HG03103 (cell line): Measurements from ENCODE around the gene ANO6.
"Not testable (repeated sequence)": the region's sequence is repeated elsewhere in the genome, so short reads cannot be mapped to it uniquely, and the experiment has no call there.

Source experiments
- ATAC-seq: cut with Tn5 transposase; IDR thresholded peaks from one replicate; pipeline ENCODE4 v1.9.1; 2021; ENCODE audit warnings: low read depth; ENCODE audit not compliant: unreplicated experiment

The ANO6 gene

DNA sequence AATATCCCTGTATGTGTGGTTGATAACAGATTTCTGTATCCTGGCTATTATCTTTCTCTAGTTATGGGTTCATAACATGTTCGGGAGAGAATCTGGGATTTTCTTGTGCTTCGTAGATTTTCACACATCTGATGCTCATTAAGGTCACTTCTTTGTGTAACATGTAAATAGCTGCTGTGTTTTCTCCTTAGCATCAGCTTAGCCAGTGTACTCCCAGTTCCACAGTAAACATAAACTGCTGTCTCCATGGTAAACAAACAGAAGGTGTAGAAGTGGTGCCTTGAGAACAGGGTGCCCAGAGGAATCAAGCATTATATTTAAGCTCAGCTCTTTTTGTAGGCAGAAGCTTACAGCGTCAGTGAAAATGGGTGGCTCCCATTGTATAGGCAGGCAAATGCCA, 88.0 kb downstream of the ANO6 start:
- no peak for ATAC-seq

DNA sequence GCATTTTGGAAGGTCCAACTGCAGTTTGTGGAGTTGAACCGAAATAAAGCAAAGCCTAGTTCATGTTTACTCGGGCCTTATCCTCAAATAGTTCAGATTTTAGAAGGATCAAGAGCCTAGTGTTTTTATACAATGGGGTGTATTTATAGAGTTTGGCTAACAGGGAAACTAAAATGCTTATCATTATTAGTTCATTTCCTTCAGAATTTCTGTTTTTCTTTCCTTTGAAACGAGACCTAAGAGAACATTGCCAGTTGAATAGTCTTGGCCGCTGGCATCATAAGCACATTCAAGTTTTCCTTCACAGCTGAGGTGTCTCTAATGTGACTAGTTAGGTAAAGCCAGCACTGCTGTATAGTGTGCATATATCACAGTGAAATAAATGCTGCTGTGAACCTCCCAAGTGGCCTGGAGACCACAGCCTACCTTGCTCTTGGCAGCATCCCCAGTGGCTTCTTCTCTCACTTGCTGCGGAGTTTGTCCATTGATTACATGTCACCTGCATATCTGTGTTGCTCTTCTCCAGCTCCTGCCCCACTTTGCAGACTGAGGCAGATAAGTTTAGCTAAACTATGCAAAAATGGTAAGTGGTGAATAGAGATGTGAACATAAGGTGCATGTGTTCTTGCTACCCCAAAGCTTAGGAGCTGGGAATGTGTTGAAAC, 88.8 kb downstream of the ANO6 start:
- no peak for ATAC-seq

DNA sequence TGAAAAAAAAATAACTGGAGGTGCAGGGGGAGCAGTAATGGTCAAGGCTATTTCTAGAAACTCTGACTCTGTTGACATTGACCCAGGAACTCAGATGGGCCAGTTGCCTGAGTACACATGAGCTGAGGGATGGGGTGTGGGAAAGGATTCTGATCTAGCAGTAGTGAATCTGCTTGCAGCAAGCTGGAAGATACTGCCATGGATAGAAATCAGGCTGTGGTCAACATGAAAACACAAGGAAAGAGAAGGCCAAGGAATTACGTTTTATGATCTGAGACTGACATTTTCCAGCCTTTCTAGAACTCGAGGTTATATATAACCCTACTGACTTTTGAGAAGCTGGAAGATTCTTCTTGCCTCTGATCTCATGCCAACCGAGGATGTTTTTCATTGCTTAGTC, 90.0 kb downstream of the ANO6 start:
- ATAC-seq, result no peak

DNA sequence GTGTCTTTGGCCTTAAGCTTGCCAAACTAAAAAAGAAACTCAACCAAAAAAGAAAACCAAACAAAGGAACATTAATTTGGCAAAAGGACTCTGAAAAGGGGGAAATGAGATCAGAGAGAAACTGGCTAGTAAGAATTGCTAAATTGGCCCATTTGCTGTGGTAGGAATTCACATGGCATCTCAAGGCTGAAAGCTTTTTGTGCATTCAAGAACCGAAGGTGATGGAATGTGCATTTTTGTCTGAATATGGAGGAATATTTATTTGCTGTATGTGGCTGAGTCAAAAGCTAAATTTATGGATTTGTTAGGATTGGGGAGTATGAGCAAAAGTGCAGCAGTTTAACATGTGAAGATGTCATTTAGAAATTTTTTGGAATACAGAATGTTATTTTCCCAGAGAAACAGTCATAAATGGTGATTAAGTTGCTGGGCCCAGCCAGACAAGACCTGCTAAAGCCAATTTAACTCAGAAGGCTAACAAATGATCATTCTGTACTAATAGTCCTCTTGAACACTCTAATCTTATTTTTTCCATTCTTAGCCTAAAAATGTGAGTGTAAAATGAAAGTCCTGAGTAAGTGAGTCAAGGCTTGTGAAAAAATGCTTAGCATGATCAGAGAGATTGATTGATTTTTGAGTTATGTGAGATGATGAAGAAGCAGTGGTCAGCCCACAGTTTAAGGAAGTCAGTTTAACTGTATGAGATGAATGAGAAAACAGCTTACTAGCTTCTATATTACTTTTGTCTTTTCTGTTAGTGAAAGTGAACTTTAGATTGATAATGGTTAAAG, 94.1 kb downstream of the ANO6 start:
- ATAC-seq, result no peak

DNA sequence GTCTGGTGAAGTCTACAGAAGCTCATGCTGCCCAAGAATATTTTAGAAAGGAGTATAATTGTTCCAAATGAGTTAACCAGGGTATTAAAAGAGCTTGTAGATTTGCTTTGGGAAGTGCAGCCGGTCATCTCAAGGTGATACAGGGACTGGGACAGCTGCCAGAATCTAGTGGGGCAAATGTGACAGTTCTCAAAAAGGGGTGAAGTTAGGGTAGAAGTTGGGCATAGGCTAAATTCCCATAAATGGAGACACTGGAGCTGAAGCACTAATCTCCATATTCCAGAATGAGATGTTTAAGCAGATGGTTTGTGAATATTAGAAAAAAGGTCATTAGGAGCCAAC, 94.7 kb downstream of the ANO6 start:
- no peak for ATAC-seq

DNA sequence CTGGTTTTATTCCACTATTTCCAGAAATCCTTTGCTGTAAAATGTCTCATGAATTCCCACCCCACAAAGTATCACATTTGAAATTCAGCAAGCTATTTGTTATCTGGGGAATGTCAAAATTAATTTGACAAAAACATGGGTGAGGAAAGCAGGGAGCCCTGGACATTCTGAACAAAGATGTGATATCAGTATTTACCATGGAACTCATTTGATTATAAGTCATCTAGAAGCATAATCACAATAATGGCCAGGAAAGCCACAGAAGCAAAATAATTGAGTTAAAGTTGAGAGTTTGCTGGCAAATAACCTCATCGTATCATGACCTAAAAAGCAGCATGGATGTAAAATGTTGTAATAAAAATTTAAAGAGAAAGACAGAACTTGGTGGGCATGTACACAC, 96.1 kb downstream of the ANO6 start:
- ATAC-seq, result no peak

DNA sequence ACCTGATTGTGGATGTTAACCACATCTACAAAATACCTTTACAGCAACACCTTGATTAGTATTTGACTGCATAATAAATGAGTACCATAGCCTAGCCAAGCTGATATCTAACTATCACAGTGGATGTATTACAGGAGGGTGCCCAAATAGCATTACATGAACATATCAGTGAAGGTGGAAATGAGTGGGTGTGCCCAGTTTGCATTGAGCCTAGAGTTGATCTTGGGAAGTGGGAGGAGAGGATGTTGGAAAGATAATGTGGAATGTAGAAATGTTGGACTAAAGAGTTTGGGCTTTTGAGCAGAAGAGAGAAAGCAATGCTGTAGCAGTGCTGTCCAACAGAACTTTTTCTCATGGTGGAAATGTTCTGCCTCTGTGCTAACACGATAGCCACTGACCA, 98.9 kb downstream of the ANO6 start:
- ATAC-seq, result no peak

DNA sequence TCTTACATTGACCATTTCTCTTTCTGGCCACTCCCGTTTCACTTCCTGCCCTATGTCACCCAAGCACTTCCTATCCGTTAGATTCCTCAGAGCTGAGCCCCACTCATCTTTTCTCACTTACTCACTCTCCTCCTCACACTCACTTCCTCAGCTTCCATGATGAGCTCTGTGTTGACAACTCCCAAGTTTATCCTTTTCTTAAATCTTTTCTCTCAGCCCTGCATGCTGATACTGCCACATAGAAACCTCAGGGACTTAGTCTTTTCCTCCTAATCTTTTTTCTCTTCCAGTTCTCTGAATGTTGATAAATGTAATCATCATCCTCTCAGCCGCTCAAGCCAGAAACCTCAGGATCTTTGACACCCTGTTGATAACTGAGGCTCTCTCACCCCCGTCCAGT, 99.6 kb downstream of the ANO6 start:
- no peak for ATAC-seq

DNA sequence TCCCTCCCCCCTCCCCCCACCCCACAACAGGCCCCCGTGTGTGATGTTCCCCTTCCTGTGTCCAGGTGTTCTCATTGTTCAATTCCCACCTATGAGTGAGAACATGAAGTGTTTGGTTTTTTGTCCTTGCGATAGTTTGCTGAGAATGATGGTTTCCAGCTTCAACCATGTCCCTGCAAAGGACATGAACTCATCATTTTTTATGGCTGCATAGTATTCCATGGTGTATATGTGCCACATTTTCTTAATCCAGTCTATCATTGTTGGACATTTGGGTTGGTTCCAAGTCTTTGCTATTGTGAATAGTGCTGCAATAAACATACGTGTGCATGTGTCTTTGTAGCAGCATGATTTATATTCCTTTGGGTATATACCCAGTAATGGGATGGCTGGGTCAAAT, 101.4 kb downstream of the ANO6 start:
- ATAC-seq, result not testable (repeated sequence)

DNA sequence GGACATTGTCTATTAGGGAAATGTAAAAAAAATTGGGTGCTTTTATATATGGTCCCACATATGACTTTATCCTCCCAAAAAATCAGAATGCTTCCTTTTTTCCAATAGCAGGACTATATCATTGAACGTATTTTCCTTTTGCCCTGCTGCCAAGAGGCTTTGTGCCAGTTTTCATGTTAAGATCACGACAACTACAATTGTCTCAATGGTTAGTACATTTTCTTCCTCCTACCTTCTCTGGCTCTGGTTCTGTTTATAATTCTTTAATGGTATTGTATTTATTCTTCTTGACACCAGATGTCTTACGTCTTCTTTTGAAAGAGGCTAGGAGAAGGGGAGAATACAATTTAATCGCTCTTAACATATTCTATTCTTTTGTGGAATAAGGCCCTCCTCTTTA, 106.9 kb downstream of the ANO6 start:
- ATAC-seq, result no peak

DNA sequence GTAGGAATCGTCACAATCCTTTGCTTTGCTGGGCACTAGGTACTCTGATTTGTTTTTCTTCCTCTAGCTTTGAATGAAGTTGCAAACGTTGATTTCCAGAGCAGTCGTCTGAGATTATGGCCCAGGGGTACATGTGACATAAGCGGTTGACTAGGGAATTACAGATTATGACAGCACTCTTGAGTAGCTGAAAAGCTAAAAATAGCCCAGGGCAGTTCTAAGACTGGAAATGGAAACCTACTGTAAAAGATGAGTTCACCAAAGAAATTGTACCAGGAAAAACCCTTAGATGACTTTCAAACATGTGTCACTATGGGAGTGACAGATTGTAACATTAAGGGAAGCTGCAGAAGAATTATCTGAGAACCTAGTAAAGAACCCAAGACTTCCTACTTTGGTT, 108.5 kb downstream of the ANO6 start:
- ATAC-seq, result no peak

DNA sequence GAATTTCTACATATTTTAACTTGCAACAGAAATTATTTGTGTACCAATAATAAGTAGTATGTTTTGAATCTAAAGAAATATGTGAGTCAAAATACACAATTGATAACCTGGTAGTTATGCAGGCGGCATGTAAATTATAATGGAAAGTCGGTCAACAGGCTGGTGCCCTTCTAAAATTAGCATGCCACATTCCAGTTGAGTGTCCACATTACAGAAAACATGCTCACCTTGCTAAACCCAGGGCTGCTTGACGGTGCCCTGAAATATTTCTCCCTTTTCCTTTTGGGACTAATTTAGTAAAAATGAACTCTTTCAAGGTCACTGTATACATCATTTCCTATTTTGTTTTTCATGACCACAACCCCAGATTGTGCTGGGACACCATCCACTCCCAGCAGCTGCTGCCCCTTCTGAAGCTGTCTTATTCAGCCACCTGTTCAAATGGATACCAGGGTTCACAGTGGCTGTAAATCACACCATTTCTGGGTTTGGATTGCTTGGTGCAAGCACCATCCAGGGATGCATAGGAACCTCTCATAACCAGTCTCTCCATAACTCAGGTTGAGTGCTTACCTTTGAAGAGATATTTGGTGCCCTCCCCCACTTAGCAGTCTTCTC, 110.6 kb downstream of the ANO6 start:
- no peak for ATAC-seq

DNA sequence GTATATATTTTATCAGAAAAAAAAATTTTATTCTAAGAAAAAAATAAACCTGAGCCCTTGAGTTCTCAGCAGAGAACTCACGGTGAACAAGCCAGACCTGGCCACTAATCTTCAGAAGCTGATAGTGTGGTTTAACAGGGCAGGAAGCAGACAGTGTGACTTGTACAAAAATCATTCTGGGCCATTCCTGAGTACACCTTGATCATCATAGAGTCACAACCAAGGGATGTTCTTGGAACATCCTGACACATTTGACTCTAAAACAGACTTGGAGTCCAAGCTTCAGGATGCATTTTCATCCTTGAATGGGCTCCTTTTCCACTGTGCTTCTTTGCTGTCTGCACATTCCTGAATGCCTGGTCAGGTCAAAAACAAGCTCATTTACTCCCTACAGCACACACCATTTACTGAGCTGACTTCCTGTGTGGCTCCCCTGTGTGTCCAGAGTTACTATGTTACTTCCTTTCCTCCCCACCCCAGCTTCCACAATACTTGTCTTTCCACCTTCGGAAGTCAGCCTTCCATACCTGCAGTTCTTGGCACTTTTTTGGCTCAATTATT, 112.0 kb downstream of the ANO6 start:
- no peak for ATAC-seq

DNA sequence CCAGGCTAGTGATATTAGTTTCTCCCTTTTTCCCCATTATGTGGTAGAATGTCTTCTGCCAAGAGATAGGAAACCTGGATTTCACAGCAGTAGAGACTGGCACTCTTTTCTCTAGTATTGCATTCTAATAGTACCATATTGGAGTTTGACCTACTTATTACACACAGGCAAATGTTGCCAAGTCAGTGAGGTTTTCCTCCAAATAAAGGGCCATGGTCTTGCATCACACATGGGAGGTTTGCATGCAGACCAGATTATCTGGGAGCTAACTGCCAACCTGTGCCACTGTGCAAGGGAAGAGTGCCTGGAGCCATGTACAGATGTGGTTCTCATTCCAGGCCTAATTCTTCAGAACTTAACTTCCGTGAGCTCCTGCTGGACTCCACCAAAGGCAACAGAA, 113.3 kb downstream of the ANO6 start:
- ATAC-seq, result no peak

DNA sequence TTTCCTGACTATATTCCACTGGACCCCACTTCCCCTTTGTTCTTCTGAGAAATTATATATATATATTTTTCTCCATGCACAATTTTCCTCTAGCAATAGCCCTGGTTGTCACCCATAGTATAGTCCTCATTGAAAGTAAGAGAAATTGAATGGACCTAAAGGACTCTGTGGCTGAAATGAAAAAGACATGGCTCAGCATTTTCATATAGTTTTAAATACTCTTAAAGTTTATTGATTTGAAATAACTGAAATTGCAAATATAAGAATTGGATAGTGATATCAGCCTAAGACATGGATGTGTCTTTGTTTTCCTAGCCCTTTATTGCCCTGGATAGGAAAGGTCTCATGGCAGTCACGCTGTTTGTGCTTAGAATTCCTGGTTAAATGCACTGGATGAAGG, 113.8 kb downstream of the ANO6 start:
- no peak for ATAC-seq

DNA sequence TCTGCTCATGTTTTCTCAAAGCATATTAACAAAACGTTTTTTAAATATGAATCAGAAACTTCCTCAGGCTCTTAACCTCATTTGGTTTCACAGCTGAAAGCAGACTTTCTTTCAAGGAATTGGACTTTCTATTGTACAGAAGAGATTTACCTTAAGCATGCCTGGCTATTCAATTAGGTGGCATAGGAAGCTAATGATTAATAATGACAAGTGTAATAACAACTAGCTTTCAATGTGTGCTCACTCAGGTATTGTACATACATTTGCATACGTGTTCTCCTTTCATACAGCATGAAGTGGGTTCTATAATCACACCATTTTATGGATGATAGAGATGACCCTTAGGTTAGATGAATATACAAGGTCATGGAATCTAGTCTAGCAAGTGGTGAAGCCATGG, 115.7 kb downstream of the ANO6 start:
- ATAC-seq, result no peak

DNA sequence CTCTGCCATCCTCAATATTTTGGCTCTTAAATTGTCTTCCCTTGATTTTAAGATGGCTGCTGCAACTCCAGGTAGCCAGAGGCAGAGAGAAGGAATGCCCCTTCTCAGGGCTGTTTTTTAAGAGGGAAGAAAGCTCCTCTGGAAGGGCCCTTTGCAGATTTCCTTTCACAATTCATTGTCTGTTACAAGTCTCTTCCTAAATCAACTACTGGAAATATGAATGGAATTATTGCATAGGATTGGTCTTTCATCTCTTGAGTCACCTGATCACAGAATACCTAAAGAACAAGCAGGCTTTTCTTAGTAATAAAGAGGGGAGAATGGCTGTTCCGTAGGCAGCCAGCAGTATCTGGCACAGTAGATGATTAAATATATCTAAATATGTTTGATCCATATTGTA, 118.5 kb downstream of the ANO6 start:
- ATAC-seq, result no peak

DNA sequence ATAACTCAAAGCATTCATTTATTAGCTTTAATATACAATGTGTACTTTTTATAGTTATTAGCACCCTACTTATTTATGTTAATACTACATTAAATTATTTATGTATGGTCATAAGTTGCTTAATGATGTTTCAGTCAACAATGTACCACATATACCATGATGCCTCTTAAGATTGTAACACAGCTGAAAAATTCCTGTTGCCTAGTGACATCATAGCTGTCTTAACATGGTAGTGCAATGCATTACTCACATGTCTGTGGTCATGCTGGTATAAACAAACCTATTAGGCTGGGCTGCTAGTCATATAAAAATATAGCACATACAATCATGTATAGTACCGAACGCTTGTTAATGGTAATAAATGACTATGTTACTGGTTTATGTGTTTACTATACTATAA, 120.4 kb downstream of the ANO6 start:
- no peak for ATAC-seq

DNA sequence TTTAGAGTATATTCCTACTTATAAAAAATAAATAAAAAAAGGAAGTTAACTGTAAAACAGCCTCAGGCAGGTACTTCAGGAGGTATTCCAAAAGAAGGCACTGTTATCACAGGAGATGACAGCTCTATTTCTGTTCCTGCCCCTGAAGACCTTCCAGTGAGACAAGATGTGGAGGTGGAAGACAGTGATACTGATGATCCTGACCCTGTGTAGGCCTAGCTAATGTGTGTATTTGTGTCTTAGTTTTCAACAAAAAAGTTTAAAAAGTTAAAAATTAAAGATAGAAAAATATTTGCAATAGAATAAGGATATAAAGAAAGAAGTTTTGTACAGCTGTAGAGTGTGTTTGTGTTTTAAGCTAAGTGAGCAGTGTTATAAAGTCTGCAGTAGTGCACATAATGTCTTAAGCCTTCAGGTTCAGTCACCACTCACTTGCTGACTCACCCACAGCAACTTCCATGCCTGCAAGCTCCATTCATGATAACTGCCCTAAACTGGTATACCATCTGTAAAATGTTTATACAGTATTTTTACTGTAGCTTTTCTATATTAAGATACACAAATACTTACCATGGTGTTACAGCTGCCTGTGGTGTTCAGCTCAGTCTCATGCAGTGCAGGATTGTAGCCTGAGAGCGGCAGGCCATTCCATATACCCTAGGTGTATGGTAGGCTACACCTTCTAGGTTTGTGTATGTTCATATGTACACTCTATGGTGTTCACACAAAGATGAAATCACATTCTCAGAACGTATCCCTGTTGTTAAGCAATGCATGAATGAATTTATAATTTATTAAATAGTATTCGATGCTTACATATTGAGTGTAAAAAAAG, 121.1 kb downstream of the ANO6 start:
- ATAC-seq, result no peak

DNA sequence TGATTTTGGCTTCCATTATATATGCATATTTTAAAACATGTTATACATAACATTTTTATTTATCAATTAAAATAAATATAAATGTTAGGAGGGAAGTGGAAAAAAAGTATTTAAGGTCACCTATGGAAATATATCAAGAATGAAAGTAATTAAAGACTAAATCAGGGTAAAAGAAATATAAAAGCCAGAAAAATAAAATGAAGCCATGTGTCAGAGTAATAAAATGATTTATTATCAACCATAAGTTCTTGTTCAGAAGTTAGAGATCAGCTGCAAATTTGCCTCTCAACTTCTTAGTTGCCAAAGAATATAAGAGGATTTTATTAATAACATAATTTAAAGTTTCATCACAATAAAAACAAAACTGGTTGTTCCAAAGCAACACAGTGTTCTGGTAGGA, 121.9 kb downstream of the ANO6 start:
- ATAC-seq, result no peak

DNA sequence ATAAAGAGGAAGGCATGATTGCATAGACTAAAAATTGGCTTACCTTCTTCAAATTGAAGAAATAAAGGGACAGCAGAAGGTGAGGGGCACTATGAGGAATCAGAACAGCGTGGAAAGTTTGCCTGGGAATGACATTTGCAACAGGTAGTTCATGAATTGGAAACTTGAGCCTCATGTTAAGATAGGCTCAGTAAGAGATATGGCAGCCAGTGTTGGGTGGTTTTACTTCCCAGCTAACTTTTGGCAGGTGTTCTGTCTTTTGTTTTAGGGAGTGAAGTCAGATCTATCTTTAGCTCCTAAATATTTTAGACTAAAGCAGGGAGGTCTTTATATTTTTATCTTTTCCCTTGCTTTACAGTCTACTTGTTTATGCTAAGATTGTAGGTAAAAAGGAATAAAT, 122.4 kb downstream of the ANO6 start:
- no peak for ATAC-seq
